Endothelial cell of umbilical vein (primary cell): ENCODE results near the gene TMEM97. TPM values are rescaled to one million over a fixed set of nuclear protein-coding genes. Genes with fewer than 3 reads are reported as not detected.

Experiments used
- BruUV-seq: library from RNA; stranded (reverse); fragments of 400-500 nt; replicated peaks from 2 replicates; lab custom pipeline; 2021; lab: Mats Ljungman, UMichigan
- CTCF ChIA-PET: fragments of 300-600, 350-600 bp; sonication (Branson Sonifier 250); formaldehyde crosslinking; loops from one replicate; lab custom pipeline; 2021; ENCODE audit warnings: antibody characterized with exemption, inconsistent platforms; lab: Charles Lee
- POLR2A ChIA-PET: fragments of 300-600, 350-600 bp; sonication (Branson Sonifier 250); formaldehyde crosslinking; loops from one replicate; lab custom pipeline; 2021; ENCODE audit warnings: antibody characterized with exemption, inconsistent platforms; lab: Charles Lee
- DNase-seq: peaks from one replicate; pipeline ENCODE4 v3.0.0-alpha.2; 2011; ENCODE audit warnings: low read depth, low spot score
- FAIRE-seq: peaks from 2 replicates; lab custom pipeline; 2011; peaks lifted over from hg19 to GRCh38; lab: Jason Lieb, UNC
- H2AFZ ChIP-seq: 2 replicates; pipeline ENCODE4 v1.6.0; 2012; ENCODE audit warnings: low read depth, low read length, control low read depth, inconsistent platforms
- H3K27ac ChIP-seq: 2 replicates; pipeline ENCODE4 v1.5.1; 2011; ENCODE audit warnings: low read depth, mild to moderate bottlenecking, control low read depth, low read length, moderate library complexity; ENCODE audit not compliant: insufficient read depth
- H3K27me3 ChIP-seq, 2 experiments: 2 replicates each; pipeline versions ENCODE4 v1.6.0 to v1.6.1; 2011; ENCODE audit warnings: low read length in 2 of 2, mixed read lengths in 1 of 2; ENCODE audit not compliant: control insufficient read depth in 2 of 2, insufficient read depth in 2 of 2
- H3K36me3 ChIP-seq, 2 experiments: 2 replicates in 1 of 2; 3 replicates in 1 of 2; pipeline ENCODE4 v1.5.1; 2011; ENCODE audit warnings: low read length in 2 of 2, mild to moderate bottlenecking in 1 of 2, moderate library complexity in 1 of 2; ENCODE audit not compliant: control insufficient read depth in 2 of 2, insufficient read depth in 2 of 2; ENCODE audit errors: extremely low read depth in 1 of 2
- H3K4me1 ChIP-seq: 3 replicates; pipeline ENCODE4 v1.5.1; 2011; ENCODE audit warnings: mild to moderate bottlenecking, low read length; ENCODE audit not compliant: control insufficient read depth, insufficient read depth; ENCODE audit errors: extremely low read depth
- H3K4me2 ChIP-seq: 2 replicates; pipeline ENCODE4 v1.6.1; 2011; ENCODE audit warnings: low read length, control low read depth, mixed read lengths; ENCODE audit not compliant: insufficient read depth
- H3K4me3 ChIP-seq, 3 experiments: fragments of 200-600 bp in 1 of 3; sonication (generic), shearing (Covaris generic) in 1 of 3; replicated peaks in 1 of 3; 2 replicates each; pipeline ENCODE4 v1.5.1; 2011 to 2016; ENCODE audit warnings: control low read depth in 3 of 3, low read length in 3 of 3, mild to moderate bottlenecking in 2 of 3, inconsistent platforms in 1 of 3, low read depth in 1 of 3, moderate library complexity in 1 of 3; ENCODE audit not compliant: insufficient read depth in 1 of 3
- H3K79me2 ChIP-seq: 2 replicates; pipeline ENCODE4 v1.6.0; 2012; ENCODE audit warnings: low read length, inconsistent platforms; ENCODE audit not compliant: control insufficient read depth, insufficient read depth
- H3K9ac ChIP-seq: replicated peaks from 2 replicates; pipeline ENCODE3; 2011; ENCODE audit warnings: low read length, control low read depth; ENCODE audit not compliant: insufficient read depth; ENCODE audit errors: extremely low read depth
- H3K9me1 ChIP-seq: replicated peaks from 3 replicates; pipeline ENCODE4 v1.6.0; 2011; ENCODE audit warnings: mild to moderate bottlenecking, low read length; ENCODE audit not compliant: control insufficient read depth, insufficient read depth; ENCODE audit errors: extremely low read depth
- H3K9me3 ChIP-seq: replicated peaks from 2 replicates; pipeline ENCODE4 v1.5.1; 2012; ENCODE audit warnings: low read length, inconsistent platforms; ENCODE audit not compliant: control insufficient read depth, insufficient read depth
- H4K20me1 ChIP-seq: replicated peaks from 2 replicates; pipeline ENCODE3; 2011; ENCODE audit warnings: mild to moderate bottlenecking, low read length; ENCODE audit not compliant: control insufficient read depth, insufficient read depth; ENCODE audit errors: extremely low read depth
- FOS ChIP-seq: IDR thresholded peaks from 2 replicates; pipeline ENCODE4 v1.6.1; 2011; ENCODE audit warnings: mild to moderate bottlenecking, low read length, moderate library complexity, borderline replicate concordance; ENCODE audit not compliant: insufficient read depth
- GATA2 ChIP-seq: IDR thresholded peaks from 2 replicates; pipeline ENCODE4 v1.7.0; 2011; ENCODE audit warnings: low read depth, mild to moderate bottlenecking, moderate library complexity, mixed read lengths, low read length; ENCODE audit not compliant: insufficient read length, insufficient read depth
- POLR2A ChIP-seq: IDR thresholded peaks from 2 replicates; pipeline ENCODE4 v1.6.1; 2012; ENCODE audit warnings: low read depth, mild to moderate bottlenecking, control low read depth, low read length
- POLR2AphosphoS5 ChIP-seq: IDR thresholded peaks from 2 replicates; pipeline ENCODE4 v1.6.1; 2012; ENCODE audit warnings: low read depth, mild to moderate bottlenecking, control low read depth, low read length, moderate library complexity; ENCODE audit not compliant: insufficient read depth
- dilution Hi-C: fragments of 300-500 bp; cut with MboI; formaldehyde crosslinking; loops from one replicate; pipeline ENCODE4 v1.15.0; 2019; ENCODE audit warnings: low sequenced_read_pairs; ENCODE audit not compliant: extremely low pct_ligation_motif_present
- intact Hi-C: fragments of 100-400 bp; cut with micrococcal nuclease; formaldehyde crosslinking; loops from one replicate; pipeline ENCODE4 v1.10.0; 2022
- microRNA-seq: library from miRNA; unstranded; fragments of <30 nt; microRNA quantifications from one replicate; pipeline ENCODE4 v1.2.0, GENCODE V29; 2021; ENCODE audit warnings: borderline number of aligned reads, borderline replicate concordance
- polyA plus RNA-seq, 4 experiments: library from polyadenylated mRNA; depleted of rRNA in 3 of 4; stranded (reverse) in 3 of 4; unstranded in 1 of 4; fragments of >200 nt; gene quantifications; 2 replicates each; pipeline versions ENCODE4 v1.2.1 to v1.2.3, GENCODE V29; 2011 to 2012; ENCODE audit warnings: missing spikeins in 1 of 4
- total RNA-seq: library from RNA; stranded (reverse); gene quantifications from 2 replicates; pipeline ENCODE4 v1.2.3, GENCODE V29; 2021
- TF ChIP-seq, protein P1 (sequence below), 2 donors: IDR thresholded peaks; 1 replicate in 1 of 2; 2 replicates in 1 of 2; pipeline ENCODE4 v1.5.1; 2011; ENCODE audit warnings: low read length in 2 of 2, mild to moderate bottlenecking in 2 of 2, moderate library complexity in 2 of 2, control low read depth in 1 of 2, inconsistent platforms in 1 of 2, low read depth in 1 of 2; ENCODE audit not compliant: insufficient read depth in 1 of 2; ENCODE audit errors: extremely low read depth in 1 of 2
- TF ChIP-seq, protein P2 (sequence below): IDR thresholded peaks from 2 replicates; pipeline ENCODE4 v1.6.1; 2011; ENCODE audit not compliant: insufficient read depth, insufficient read length

TMEM97 gene
- total and polyA plus RNA-seq, 2 donors (not counting 3 experiments of a cell fraction or from before 2014, with no cell fraction given), result 27.0 to 43.5 TPM

DNA sequence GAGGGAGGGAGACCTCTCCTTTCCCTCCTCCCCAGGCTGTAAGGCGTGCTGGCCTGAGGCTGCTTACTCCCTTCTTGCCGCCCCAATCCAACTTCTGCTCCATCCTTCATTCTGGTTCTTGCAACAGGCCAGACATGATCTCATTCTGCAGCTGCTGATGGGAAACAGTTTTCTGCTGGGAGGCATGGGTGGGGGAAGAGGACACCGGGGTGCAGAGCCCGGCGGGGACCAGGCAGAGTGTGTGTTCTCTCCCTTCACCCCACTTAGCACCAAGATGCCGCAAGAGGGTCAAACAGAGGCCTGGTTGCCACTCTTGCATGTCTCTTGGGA, 53.9 kb downstream of the TMEM97 start:
- Histone ChIP-seq H2AFZ (no peak overlapping the region), H3K4me3 (no peak overlapping the region), H3K27ac (no peak overlapping the region), H4K20me1 (no peaks in the 10 kb centered on the region), H3K36me3 (no peaks in the 10 kb centered on the region), H3K79me2 (no peaks in the 10 kb centered on the region), H3K9ac (no peak overlapping the region), H3K4me2 (no peak overlapping the region), H3K4me1 (peaks cover 13% of the 10 kb centered on the region), H3K27me3 (no peaks in the 10 kb centered on the region), H3K9me1 (no peaks in the 10 kb centered on the region), H3K9me3 (no peaks in the 10 kb centered on the region)
- dilution Hi-C loops, result no loop called here
- BruUV-seq, result TSS peak; percentile 16
- TF ChIP-seq POLR2A (no peak), GATA2 (no peak), FOS (no peak), POLR2AphosphoS5 (no peak)
- TF ChIP-seq, protein P1, sequence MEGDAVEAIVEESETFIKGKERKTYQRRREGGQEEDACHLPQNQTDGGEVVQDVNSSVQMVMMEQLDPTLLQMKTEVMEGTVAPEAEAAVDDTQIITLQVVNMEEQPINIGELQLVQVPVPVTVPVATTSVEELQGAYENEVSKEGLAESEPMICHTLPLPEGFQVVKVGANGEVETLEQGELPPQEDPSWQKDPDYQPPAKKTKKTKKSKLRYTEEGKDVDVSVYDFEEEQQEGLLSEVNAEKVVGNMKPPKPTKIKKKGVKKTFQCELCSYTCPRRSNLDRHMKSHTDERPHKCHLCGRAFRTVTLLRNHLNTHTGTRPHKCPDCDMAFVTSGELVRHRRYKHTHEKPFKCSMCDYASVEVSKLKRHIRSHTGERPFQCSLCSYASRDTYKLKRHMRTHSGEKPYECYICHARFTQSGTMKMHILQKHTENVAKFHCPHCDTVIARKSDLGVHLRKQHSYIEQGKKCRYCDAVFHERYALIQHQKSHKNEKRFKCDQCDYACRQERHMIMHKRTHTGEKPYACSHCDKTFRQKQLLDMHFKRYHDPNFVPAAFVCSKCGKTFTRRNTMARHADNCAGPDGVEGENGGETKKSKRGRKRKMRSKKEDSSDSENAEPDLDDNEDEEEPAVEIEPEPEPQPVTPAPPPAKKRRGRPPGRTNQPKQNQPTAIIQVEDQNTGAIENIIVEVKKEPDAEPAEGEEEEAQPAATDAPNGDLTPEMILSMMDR (IDR thresholded peaks at IDR 0.05; ENCODE audit: extremely low read depth in 1 of 2, insufficient read depth in 1 of 2, low read depth in 1 of 2, low read length in 2 of 2), result no peak
- TF ChIP-seq, protein P2, sequence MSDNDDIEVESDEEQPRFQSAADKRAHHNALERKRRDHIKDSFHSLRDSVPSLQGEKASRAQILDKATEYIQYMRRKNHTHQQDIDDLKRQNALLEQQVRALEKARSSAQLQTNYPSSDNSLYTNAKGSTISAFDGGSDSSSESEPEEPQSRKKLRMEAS, result no peak
- intact Hi-C loops, result no loop called here
- CTCF ChIA-PET, result interaction anchor here (6.7 kb wide), 1 partner anchor 43 kb away, joined by 36 read pairs; no protein-coding TSS in a partner anchor
- FAIRE-seq, result no peak
- DNase-seq, result no peak
- POLR2A ChIA-PET, result no interaction called here

Small RNAs within 50 kb of the gene (microRNA-seq; reads per million reads assigned to microRNA genes)
- not detected for gene MIR4723

Other genes starting within 250 kb of the TMEM97 start
- 36.3 and 45.0 TPM in 2 replicates for gene IFT20, start 16.3 kb downstream of the TMEM97 start, total RNA-seq
- gene IFT20, start 16.3 kb downstream of the TMEM97 start, polyA plus RNA-seq, result 19.2 and 26.5 TPM in 2 replicates
- 79.5 and 89.6 TPM in 2 replicates for gene TNFAIP1, start 16.6 kb downstream of the TMEM97 start, total RNA-seq
- 85.7 and 101 TPM in 2 replicates for gene TNFAIP1, start 16.6 kb downstream of the TMEM97 start, polyA plus RNA-seq
- 81.0 and 85.2 TPM in 2 replicates for gene POLDIP2, start 38.3 kb downstream of the TMEM97 start, total RNA-seq
- 82.6 and 90.3 TPM in 2 replicates for gene POLDIP2, start 38.3 kb downstream of the TMEM97 start, polyA plus RNA-seq
- gene SEBOX, start 46.0 kb downstream of the TMEM97 start, total RNA-seq, result not detected in 2 replicates
- not detected in 2 replicates for gene SEBOX, start 46.0 kb downstream of the TMEM97 start, polyA plus RNA-seq
- not detected in 2 replicates for gene VTN, start 51.1 kb downstream of the TMEM97 start, total RNA-seq
- gene VTN, start 51.1 kb downstream of the TMEM97 start, polyA plus RNA-seq, result 0.68 and 1.1 TPM in 2 replicates
- 4.6 and 7.0 TPM in 2 replicates for gene SARM1, start 52.5 kb downstream of the TMEM97 start, total RNA-seq
- 5.6 and 7.0 TPM in 2 replicates for gene SARM1, start 52.5 kb downstream of the TMEM97 start, polyA plus RNA-seq
- gene SLC46A1, start 87.0 kb downstream of the TMEM97 start, total RNA-seq, result 1.8 and 4.1 TPM in 2 replicates
- gene SLC46A1, start 87.0 kb downstream of the TMEM97 start, polyA plus RNA-seq, result 2.2 and 2.6 TPM in 2 replicates
- gene SLC13A2, start 154.4 kb downstream of the TMEM97 start, total RNA-seq, result not detected in 2 replicates
- not detected in 2 replicates for gene SLC13A2, start 154.4 kb downstream of the TMEM97 start, polyA plus RNA-seq
- not detected in 2 replicates for gene FOXN1, start 187.1 kb downstream of the TMEM97 start, total RNA-seq
- not detected in 2 replicates for gene FOXN1, start 187.1 kb downstream of the TMEM97 start, polyA plus RNA-seq
- gene UNC119, start 233.4 kb downstream of the TMEM97 start, total RNA-seq, result 26.3 and 28.1 TPM in 2 replicates
- gene UNC119, start 233.4 kb downstream of the TMEM97 start, polyA plus RNA-seq, result 67.8 and 76.9 TPM in 2 replicates